HL-60/S4 treated with retinoic acid at 250 ng/mL for 4 days and 3 days (cell line): ENCODE data around the gene KRTAP5-9.
"Not testable (repeated sequence)": the region's sequence is repeated elsewhere in the genome, so short reads cannot be mapped to it uniquely, and the experiment has no call there.

ENCODE experiments used
- in situ Hi-C: fragments of 300-500 bp; cut with MboI; formaldehyde crosslinking; loops from 2 replicates; pipeline ENCODE4 v1.7.0; 2022; ENCODE audit warnings: low sequenced_read_pairs

Gene KRTAP5-9

GRCh38 chr11:71548120-71548519 is at the start of gene KRTAP5-9:
TSS of gene KRTAP5-9 (plus strand) at chr11:71548420. CDS start at chr11:71548658, 238 bp downstream.
- in situ Hi-C loops: no loop called here

- in situ Hi-C loops: no loop called here
These were observed 49.1 kb upstream of the KRTAP5-9 start for GRCh38 chr11:71499125-71499524.

- in situ Hi-C loops: no loop called here
These were observed 48.7 kb upstream of the KRTAP5-9 start for GRCh38 chr11:71499546-71499945.

GRCh38 chr11:71500601-71501021 is 47.6 kb upstream of the KRTAP5-9 start:
- in situ Hi-C loops: no loop called here

- in situ Hi-C loops: no loop called here
These were observed 46.9 kb upstream of the KRTAP5-9 start for GRCh38 chr11:71501071-71501985.

- in situ Hi-C loops: no loop called here
These were observed 46.2 kb upstream of the KRTAP5-9 start for GRCh38 chr11:71502026-71502425.

- in situ Hi-C loops: no loop called here
These were observed 45.3 kb upstream of the KRTAP5-9 start for GRCh38 chr11:71502871-71503435.

- in situ Hi-C loops: no loop called here
These were observed 43.7 kb upstream of the KRTAP5-9 start for GRCh38 chr11:71504531-71504930.

GRCh38 chr11:71505001-71505400 is 43.2 kb upstream of the KRTAP5-9 start:
- in situ Hi-C loops: no loop called here

- in situ Hi-C loops: no loop called here
These were observed 42.4 kb upstream of the KRTAP5-9 start for GRCh38 chr11:71505781-71506180.

GRCh38 chr11:71507102-71507501 is 41.1 kb upstream of the KRTAP5-9 start:
- in situ Hi-C loops: no loop called here

- in situ Hi-C loops: no loop called here
These were observed 29.4 kb upstream of the KRTAP5-9 start for GRCh38 chr11:71518506-71519471.

- in situ Hi-C loops: no loop called here
These were observed 28.7 kb upstream of the KRTAP5-9 start for GRCh38 chr11:71519546-71519945.

- in situ Hi-C loops: no loop called here
These were observed 22.9 kb upstream of the KRTAP5-9 start for GRCh38 chr11:71525188-71525937.

GRCh38 chr11:71525938-71526495 is 22.2 kb upstream of the KRTAP5-9 start:
- in situ Hi-C loops: no loop called here

GRCh38 chr11:71526796-71527575 is 21.2 kb upstream of the KRTAP5-9 start, which contains the start of gene KRTAP5-7:
TSS of gene KRTAP5-7 (plus strand) at chr11:71527267. CDS start at chr11:71527301, 34 bp downstream.
- in situ Hi-C loops: not testable (repeated sequence)

GRCh38 chr11:71527576-71528210 is 20.5 kb upstream of the KRTAP5-9 start:
- in situ Hi-C loops: no loop called here

GRCh38 chr11:71530602-71531001 is 17.6 kb upstream of the KRTAP5-9 start:
- in situ Hi-C loops: no loop called here
